GM19397 (cell line): ENCODE measurements around the gene FAS.

Source experiments
- ATAC-seq: cut with Tn5 transposase; IDR thresholded peaks from one replicate; pipeline ENCODE4 v1.9.1; 2021; ENCODE audit warnings: mild to moderate bottlenecking, moderate library complexity; ENCODE audit not compliant: unreplicated experiment

Gene FAS

DNA sequence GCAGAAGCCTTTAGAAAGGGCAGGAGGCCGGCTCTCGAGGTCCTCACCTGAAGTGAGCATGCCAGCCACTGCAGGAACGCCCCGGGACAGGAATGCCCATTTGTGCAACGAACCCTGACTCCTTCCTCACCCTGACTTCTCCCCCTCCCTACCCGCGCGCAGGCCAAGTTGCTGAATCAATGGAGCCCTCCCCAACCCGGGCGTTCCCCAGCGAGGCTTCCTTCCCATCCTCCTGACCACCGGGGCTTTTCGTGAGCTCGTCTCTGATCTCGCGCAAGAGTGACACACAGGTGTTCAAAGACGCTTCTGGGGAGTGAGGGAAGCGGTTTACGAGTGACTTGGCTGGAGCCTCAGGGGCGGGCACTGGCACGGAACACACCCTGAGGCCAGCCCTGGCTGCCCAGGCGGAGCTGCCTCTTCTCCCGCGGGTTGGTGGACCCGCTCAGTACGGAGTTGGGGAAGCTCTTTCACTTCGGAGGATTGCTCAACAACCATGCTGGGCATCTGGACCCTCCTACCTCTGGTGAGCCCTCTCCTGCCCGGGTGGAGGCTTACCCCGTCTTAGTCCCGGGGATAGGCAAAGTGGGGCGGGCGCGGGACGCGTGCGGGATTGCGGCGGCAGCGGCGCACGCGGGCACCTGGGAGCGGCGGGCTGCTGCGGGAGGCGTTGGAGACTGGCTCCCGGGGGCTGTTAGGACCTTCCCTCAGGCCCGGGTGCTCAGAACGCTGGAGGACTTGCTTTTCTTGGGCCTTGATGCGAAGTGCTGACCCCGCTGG is at the start of gene FAS:
Gene FAS, plus strand, starts transcription at position 415 of the 777 bp plus-strand sequence. Its CDS starts 79 bp downstream, at position 494.
- peak; percentile 76 for ATAC-seq

DNA sequence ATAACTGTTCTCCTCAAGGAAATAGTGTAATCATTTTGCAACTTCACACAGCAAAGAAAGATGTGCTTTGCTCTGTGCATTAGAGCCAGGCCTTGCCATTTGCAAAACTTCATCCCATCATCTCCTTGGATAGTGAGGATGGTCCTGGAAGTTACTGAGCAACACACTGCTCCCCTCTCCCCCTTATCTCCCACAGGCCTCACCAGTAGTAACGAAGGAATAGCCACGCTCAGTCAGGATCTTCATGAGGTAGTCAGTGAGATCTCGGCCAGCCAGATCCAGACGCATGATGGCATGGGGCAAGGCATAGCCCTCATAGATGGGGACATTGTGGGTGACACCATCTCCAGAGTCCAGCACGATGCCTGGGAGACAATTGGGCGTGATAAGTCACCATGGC is 49.6 kb upstream of the FAS start:
- no peak for ATAC-seq

DNA sequence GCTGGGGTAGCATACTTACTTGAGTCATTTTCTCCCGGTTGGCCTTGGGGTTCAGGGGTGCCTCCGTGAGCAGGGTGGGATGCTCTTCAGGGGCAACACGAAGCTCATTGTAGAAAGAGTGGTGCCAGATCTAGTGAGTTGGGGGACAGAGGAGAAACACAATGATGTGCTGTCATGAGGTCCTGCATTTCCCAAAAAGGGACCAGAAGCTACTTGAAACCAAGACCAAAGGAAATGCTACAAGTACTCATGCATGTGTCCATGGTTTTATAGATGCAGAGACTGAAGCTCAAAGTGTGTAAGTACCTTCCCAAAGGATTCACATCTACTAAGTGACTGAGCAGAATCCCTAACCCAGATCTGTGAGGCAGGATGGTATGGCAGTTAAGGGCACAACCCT is 46.8 kb upstream of the FAS start:
- ATAC-seq = no peak

DNA sequence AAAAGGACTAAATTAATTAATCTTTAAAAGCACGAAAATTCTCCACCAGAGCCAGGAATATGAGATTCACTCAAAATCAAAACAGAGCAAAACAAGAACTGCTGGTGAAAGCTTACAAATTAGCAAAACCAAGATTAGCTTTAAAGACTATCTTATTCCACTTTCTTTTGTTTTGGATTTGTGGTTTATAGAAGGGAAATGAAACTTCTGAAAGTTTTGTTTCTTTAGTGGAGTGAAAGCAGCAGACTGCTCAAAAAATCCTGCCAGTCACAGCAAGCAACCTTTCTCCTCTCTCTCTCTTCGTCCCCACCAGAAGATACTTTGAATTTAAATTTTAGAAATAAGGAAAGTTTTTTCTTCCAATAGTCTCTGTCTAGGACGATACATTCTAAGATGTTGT is 45.8 kb upstream of the FAS start:
- no peak for ATAC-seq

DNA sequence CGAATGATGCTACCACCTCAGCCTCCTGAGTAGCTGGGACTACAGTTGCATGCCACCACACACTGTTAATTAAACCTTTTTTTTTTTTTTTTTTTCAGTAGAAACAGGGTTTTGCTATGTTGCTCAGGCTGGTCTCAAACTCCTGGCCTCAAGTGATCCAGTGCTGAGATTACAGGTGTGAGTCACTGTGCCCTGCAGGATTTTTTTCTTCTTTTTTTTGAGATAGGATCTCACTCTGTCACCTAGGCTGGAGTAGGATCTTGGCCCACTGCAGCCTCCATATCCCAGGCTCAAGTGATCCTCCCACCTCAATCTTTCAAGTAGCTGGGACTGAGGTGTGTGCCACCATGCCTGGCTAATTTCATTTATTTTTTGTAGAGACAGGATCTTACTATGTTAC is 44.4 kb upstream of the FAS start:
- ATAC-seq = no peak

DNA sequence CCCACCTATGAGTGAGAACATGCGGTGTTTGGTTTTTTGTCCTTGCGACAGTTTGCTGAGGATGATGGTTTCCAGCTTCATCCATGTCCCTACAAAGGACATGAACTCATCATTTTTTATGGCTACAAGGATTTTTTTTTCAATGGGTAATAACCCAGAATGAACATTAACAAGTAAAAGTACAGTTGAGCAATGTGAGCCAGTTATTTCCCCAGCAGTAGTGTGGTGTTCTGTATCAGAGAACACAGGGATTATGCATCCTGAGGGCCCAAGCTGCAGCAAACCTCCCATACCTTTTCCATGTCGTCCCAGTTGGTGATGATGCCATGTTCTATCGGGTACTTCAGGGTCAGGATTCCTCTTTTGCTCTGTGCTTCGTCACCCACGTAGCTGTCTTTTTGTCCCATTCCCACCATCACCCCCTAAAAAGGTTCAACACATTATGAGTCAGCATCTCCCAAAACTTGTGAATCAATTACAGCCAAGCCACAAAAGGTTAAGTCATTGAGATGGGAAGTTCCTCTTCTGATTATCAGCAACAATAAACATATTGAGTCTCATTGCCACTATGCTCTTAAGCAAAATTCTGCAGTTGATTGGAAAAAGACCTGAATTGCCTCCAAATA is 43.5 kb upstream of the FAS start:
- ATAC-seq = no peak

DNA sequence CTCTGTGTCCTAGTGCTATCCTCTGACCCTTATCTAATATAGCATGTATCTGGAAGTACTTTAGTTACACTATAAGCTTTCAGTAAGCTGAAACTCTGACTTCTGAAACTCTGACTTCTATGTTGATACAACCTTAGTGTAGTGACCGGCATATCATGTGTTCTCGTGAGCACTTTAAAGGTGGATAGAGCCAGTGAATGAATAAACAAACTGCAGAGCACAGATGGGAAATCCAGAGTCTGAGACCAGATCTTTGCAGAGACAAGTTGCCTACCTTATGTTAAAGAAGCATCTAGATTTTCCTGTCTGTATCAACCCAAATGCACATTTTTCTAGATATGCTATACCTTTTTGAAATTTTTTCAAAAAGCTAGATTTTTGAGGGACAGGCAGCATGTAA is 41.5 kb upstream of the FAS start:
- ATAC-seq = no peak

DNA sequence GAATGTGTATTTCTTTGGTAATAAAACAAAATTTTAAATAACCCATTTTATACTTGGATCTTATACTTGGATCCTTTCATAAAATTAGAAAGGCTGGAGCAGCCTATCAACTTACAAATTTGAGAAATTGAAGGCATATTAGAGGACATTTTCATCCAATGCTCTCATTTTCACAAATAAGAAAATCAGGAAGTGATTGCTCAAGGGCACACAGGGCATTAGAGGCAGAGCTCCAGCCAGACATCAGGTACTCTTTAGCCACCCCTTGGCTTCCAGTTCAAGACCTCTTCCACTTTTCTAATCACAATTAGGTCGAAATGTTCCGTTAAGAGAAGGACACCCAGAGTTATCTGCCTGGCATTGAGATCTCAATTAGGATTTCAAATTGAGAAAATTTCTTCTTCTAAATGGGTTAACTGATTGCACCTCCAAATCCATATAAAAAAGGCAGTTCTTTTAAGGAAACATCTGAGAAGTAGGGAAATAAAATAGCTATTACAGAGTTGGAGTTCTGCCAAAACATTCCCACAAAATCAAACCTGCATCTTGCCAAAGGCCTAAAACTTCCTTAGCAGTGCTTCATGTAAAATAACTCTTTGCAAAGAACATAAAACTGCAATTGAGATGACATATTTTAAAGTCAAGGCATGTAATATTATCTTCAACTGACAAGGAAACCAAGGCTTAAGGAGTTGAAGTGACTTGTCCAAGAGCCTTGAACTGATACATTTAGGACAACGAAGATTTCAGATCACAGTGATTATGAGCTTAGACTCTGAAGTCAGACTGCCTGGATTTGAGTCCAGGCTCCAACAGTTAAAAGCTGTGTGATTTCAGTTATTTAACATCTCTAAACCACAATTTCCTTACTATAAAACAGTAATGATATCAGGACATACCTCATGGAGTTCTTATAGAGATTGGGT is 40.4 kb upstream of the FAS start:
- ATAC-seq = no peak

DNA sequence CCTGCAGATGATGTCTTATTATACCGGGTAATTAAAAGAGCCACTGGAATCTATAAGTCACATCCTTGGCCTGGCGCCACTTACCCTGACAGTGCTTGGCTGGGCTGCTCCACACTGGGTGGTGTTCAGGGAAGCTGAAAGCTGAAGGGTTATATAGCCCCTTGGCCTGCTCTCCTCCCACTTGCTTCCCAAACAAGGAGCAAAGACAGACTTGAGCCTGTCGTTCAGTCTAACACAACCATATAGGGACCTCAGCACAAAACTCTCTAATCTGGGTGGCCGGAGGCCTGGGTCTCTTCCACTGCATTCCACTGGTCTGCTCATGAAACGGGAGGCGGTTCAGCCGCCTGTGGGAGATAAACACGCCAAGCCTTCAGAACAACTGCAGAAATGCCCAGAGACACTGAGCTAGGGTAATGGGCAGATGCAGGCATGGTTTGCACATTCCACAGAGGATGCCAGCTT is 37.9 kb upstream of the FAS start, which contains the start of gene ACTA2:
Gene ACTA2, minus strand, starts transcription at position 127 of the 465 bp plus-strand sequence. CDS start 3,843 bp downstream, outside the sequence.
- ATAC-seq = no peak

DNA sequence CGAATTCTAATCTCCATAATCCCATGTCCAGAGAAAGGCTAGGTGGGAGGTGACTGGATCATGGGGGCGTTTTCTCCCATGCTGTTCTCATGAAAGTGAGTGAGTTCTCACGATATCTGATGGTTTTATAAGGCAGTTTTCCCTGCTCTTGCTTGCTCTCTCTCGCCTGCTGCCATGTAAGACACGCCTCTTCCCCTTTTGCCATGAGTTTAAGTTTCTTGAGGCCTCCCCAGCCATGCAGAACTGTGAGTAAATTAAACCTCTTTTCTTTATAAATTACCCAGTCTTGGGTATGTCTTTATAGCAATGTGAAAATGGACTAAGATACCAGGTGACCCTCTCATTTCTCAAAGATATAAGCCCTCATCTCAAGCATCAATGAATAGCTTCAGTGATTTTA is 36.9 kb upstream of the FAS start:
- ATAC-seq = no peak

DNA sequence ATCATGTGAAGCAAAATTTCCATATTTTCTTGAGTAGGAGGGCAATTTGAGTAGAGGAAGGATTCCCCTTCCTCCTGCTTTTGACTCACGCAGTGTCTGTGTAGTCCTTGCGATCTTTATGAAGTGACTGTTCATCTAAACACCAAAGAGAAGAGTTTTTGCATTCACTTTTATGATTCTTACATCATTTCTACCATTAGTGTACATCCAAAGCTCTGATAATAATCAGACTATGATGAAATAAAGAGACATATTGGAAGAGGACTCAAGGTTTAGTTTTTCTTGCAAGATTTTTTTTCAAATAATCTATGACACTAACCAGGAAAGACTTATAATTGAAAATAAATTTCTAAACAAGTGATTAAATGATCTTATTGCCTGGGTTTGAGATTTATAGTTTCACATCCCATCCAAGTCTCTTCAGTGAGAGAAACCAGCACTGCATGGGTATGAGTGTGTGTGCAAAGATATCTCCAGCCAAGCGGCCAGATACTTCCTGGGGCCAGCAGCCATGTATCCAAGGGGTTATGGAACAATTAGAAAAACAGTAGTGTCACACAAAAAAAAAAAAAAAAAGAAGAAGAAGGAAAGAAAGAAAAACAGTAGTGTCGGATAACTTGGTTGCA is 36.0 kb upstream of the FAS start:
- ATAC-seq = no peak

DNA sequence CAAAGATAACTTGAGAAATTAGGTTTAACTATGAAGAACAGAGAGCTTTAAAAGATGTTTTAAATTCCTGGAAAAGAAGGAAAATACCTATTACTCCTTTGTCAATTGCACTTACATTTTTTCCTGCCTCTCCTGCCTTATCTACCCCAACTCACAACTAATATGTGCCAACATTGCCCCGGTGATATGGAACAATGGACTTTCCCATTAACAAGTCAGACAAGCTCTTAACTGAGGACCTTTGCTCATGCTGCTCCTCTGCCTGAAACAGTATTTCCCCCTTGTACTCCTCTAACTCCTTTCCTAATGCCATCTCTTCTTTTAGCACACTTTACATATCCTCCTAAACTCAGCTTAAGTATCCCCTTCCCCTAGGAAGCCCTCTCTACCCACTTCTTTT is 33.2 kb upstream of the FAS start:
- ATAC-seq = no peak

DNA sequence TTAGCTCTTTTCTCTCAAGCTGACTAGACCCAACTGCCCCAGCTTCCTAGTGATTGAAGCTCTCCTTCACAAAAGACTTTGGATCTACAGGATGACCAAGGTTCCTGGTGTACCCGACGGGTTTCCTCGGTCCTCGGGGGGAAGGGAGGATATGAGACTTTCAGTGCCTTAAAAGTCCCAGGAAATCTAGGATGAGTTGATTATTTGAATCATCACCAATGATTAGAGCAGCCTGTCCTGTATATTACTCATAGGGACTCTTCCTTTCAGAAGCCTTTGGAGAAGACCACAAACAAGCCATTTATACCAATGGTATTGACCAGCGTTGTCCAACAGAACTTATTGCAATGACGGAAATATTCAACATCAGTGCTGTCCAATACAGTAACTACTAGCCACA is 31.9 kb upstream of the FAS start:
- no peak for ATAC-seq

DNA sequence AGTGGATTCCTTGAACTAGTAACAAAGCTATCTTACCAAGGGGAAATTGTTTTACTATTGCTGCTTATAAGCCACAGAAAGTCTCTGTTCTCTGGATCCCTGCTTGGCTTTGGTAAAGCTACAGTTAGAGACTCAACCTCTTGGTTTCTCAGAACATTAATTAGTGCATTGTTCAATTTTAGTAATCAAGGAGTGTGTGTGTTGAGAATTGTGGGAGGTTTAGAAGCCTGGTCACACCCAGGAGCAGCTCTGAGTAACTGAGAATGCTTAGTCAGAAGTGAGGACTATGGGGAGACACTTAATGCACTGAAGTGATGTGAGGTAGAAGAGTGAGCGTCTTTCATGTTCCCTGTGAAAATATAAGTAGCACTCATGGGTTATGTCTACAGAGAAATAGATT is 29.8 kb upstream of the FAS start:
- ATAC-seq = no peak

DNA sequence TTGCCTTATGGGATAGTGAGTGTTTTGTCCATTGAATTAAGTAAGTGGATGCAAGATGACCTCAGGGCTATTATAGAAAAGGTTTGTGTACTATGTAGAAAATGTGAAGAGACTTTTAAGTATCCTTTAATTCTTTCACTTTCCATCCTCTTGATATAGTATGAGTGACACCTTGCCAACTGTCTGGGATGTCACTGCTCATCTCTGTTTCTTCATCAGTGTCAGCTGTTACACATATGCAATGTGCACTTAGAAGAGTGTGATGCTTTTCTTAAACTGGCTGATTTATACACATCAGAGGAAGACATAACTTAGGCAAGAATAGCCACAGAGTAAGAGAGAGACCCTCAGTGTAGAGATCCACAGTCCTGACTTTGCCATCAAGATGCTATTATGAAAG is 29.3 kb upstream of the FAS start:
- ATAC-seq = no peak

DNA sequence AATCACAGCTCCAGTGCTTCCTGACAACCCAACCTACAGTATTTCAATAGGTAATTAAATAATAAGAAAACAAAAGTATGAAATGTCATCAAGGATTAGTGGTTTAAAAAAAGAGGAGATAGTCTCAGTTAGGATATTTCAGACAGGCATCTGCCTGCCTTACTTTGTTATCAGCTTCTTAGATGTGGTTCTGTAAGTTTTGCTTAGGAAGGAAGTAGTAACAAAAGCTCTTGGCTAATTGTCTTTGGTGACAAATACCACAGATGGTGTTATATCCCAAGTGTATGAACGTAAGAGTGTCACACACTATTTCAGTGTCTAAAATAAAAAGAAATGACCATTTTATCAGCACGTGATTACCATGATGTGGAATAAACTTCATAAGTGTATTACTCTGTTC is 28.3 kb upstream of the FAS start:
- no peak for ATAC-seq

DNA sequence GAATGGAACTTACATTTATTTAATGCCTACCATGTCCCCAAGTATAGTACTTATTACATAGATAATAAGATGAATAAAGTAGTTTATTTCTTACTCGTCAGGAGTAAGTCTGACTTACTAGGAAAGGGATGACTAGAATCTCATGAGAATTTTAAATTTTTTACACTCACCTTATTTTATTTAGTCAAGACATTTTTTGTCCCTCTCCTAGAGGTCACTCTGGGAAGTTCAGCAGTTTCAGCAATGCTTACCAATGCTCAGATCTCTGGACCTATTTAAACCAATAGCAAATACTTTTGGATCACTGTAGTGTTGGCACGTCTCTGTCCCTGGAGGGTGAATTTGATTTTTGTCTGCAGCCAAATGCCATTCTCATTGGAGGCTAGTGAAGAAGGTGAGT is 27.3 kb upstream of the FAS start:
- ATAC-seq = no peak

DNA sequence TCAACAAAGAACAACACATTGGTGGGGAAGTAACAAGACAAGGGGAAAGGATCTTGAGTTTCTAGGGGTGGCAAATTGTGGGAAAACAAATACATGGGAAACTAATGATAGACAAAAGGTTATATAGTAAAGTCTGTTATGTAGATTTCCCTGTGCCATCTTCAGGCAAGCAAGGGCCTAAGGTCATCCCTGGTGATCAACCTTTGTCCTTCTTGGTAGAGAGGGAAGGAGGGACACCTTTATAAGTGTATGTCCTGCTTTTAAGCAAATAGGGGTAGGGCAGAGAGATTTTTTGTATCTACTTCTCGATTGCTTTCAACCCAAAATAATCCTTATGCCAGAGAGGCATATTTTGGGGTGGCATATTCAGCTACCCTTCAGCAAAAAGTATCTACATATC is 26.2 kb upstream of the FAS start:
- no peak for ATAC-seq

DNA sequence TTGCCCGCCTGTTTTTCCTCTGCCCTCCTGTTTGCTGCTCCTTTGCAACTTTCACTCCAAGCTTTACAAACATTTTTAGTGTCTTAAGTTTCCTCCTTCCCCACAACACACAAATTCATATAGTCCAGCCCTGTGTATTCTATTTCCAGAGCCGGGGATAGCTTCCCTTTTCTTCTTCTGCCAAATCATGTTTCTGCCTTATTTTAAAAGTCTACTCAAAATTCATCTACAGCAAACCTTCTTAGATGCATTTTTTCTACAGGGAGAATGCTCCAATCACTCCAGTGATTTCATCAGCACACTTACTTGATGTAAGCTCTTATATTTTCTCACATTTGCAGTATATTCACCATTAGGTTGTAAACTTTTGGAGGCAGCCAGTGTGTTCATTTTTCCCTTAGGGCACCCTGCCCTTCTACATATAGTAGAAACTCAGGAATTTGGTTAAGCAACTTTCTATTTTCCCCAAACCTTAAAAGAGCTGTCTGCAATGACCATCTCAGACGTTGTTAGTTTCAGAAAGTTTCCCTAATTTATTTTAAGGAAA is 25.7 kb upstream of the FAS start:
- no peak for ATAC-seq

DNA sequence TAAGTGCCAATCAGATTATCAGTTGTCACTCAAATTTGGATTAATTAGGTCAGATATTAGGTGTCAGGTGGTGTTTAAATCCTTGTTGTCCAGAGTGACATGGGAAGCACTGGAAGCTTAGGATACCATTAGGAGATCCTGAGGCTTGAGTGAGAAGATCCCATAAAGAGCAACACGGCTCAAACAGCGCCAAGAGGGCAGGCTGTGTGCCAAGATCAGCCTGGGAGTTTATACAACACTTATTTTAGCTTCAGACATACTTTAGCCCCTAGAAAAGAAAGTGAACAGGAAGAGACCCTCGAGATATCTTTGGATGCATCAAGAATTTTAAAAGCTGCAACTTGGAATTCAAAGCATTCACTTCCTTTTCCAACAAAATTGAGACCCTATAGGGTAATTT is 23.8 kb upstream of the FAS start:
- ATAC-seq = no peak

DNA sequence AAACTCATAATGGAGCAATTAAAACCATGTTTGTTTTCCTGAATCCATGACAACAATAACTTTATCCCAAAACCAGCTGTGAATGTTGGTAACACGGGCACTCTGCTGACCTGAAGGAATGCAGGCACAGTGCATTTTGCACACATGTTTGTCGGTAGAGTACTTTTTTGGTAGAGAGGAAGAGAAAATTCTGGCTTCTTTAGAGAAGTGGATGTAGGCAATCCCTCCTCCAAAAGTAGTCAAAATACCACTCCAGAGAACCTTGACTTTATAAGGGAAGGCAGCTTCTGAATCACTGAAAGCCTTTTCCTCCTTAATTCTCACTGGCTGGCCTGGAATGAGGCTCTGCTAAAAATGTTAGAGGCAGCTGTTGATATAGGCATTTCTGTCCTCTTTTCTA is 22.2 kb upstream of the FAS start:
- ATAC-seq = no peak
